ENCODE measurements around the gene SMCR8.

GRCh38 chr17:18277076-18277475, 38.0 kb upstream of the SMCR8 start:
- TF ChIP-seq CTCF (IDR thresholded peaks at IDR 0.05; ENCODE audit: low read length): no peak
- TF ChIP-seq EZH2 (optimal IDR thresholded peaks at IDR 0.05; ENCODE audit: low read depth, low read length): no peak
- no peak for TF ChIP-seq EZH2phosphoT487 (IDR thresholded peaks at IDR 0.05; ENCODE audit: low read length)

Data from MM.1S (cell line).